Left renal pelvis (tissue), 4 donors: Measurements from ENCODE around the gene GRID1. TPM values are rescaled to one million over a fixed set of nuclear protein-coding genes. Genes with fewer than 3 reads are reported as not detected.
"Not testable (repeated sequence)": the region's sequence is repeated elsewhere in the genome, so short reads cannot be mapped to it uniquely, and the experiment has no call there.

Experiments used
- DNase-seq, 4 donors: peaks; one replicate each; pipeline ENCODE4 v3.0.0-alpha.2; 2013; ENCODE audit warnings: low read depth in 4 of 4, low spot score in 3 of 4
- polyA plus RNA-seq, 4 donors: library from polyadenylated mRNA; unstranded; fragments of 120-200 nt; gene quantifications; one replicate each; pipeline ENCODE4 v1.2.1, GENCODE V29; 2013; ENCODE audit not compliant: insufficient read length in 4 of 4

The GRID1 gene
- polyA plus RNA-seq, 4 donors = 1.6 to 5.4 (median 1.9) TPM

GRCh38 chr10:86256690-86257315 lies 109.8 kb downstream of the GRID1 start:
- no peak for DNase-seq

- no peak for DNase-seq
Observed at GRCh38 chr10:86255405-86256251, 111.0 kb downstream of the GRID1 start.

DNA sequence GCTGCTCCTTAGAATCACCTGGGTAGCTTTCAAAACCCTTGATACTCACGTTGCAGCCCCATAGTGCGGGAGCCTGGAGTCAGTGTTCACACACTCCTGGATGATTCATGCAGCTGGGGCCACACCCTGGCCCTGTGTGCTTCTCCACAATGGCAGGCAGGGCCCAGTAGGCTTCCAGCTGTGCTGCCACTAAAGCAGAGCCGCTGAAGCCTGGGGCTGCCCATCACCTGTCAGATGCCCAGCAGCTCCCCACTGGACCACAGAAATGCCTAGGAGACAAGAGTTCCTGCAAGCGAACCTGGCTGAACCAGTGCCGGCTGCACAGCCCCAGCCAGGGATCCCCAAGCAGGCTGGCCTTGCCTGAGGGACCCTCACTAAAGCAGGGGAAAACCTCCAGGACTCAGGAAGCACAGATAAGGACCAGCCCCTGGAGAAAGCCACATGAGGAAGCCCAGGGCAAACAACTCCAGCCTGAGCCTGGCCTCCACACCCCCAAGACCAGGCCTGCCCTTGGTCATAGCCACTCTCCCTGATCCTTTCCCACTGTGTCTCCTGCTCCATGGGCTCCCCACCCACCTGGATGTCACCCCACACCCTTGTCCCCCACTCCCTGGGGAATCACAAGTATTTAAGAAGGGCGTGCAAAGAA lies 111.9 kb downstream of the GRID1 start:
- DNase-seq = no peak

DNA sequence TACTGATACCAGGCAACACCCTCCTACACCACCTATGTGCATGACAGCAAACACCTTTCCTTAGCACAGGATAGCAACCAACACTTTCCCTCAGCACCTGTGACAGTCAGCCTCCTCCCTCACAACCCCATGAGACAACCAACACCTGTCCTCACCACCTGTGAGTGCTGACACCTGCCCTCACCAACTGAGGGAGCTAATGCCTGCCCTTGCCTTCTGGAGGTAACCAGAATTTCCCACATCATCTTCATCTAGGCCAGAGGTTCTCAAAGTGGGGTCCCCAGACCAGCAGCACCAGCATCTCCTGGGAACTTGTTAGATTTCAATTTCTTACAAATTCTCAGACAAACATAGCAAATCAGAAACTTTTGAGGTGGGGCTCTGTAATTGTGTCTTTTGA lies 112.5 kb downstream of the GRID1 start:
- DNase-seq = no peak

GRCh38 chr10:86253091-86254072 lies 113.2 kb downstream of the GRID1 start:
- no peak for DNase-seq

GRCh38 chr10:86252556-86252955 lies 114.0 kb downstream of the GRID1 start:
- no peak for DNase-seq

- DNase-seq = no peak
Observed at GRCh38 chr10:86252079-86252478, 114.5 kb downstream of the GRID1 start.

DNA sequence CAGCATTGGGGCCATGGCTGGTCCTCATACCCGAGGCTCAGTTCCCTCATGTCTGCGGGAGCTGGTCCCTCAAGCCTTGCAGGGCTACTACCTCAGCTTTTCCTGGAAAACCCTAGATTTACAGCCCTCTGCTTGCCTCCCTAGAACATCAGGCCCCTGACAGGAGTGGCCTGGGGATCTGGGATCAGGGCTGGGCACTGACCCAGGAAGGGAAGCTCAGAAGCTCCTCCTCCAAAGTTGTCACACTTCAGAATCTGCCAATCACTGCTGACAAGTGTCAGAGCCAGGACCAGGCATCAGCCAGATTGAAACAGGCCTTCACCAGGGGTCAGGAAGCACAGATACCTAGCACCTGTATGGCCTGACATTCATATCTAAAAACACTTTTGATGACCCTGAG lies 115.2 kb downstream of the GRID1 start:
- DNase-seq = no peak

GRCh38 chr10:86250399-86250798 lies 116.2 kb downstream of the GRID1 start:
- DNase-seq = no peak

GRCh38 chr10:86249794-86250193 lies 116.8 kb downstream of the GRID1 start:
- no peak for DNase-seq

- DNase-seq = no peak
Observed at GRCh38 chr10:86248062-86248461, 118.5 kb downstream of the GRID1 start.

DNA sequence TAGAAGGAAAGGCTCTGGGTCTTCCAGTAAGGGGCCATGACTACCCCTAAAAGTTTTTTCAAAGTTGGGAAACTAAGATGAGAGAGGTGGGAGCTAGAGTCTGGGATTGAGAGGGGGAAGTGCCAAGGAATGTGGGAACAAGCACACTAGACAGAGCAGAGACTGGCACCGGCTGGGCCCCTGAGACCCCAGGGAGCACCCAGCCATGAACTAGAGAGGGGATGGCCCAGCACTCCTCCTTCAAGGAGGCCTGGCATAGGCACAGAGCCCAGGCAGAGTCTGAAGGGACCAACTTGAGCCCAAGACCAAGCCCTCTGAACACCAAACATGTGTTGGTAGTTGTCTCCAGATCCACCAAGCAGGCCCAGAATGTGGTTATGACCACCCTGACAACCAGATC lies 119.0 kb downstream of the GRID1 start:
- no peak for DNase-seq

- DNase-seq = no peak
Observed at GRCh38 chr10:86247073-86247472, 119.5 kb downstream of the GRID1 start.

DNA sequence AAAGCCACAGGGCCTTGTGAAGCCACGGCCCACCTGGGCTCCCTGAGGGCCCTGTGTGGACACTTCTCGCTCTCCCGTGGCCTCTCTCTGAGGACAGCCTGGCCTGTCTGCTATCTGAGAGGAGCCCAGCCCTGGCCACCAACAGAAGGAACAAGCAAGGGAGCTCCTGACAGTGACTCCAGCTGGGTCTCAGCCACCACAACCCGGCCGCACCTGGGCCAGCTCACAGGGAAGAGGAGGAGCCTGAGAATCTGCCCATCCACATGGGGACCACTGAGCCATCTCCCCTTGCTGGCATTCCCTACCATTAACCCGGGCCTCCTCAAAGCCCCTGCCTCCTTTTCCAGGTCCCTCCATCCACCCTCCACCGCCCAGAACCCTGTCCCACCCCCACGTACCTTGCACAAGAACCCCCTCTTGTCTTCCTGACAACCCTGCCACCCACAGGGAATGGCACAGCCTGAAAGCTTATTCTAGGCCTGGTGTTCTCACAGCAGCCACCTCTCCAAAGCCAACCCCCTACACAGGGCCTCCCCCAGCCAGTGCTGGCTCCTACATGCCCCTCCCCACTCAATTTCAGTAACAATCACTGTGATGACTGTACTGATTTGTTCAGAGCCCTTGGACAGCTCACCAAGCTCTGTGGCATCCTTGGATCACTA lies 120.2 kb downstream of the GRID1 start:
- DNase-seq = no peak

DNA sequence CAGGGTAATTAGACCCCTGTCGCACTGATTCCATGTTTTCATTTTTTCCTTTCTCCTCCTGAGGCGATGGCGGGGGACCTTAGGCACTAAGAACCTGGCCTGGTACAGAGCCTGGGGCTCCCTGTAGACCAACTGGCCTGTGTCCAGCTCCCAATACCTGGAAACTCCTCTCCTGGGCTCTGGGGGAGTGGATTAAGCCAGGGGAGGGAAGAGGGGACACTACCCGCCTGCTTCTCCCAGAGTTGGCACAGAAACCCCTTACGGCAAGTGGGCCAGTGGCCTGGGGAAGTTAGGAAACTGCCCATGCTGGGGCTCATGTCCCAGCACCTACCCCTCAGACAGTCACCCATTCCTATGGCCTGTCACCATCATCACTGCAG lies 121.6 kb downstream of the GRID1 start:
- DNase-seq = no peak

GRCh38 chr10:86244297-86245014 lies 122.1 kb downstream of the GRID1 start:
- DNase-seq = no peak

DNA sequence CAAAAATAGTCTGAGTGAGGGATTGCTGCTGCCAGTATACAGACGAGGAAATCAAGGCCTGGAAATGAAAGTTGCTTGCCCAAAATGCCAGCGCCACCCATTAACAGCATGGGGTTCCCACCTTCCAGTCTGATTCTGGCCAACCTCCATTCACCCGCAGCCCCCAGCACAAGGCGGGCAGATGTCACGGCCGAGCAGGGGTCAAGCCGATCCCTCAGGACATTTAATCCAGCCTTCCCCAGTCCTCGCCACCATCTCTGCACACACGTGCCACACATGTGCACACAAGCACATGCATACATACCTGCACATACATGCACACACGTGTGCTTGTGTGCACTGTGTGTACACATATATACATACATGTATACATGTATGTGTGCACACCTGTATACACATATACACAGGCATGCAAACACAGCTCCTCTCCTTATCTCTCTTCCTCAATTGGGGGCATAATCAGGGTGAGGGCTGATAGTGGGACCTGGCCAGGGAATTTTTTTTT lies 122.9 kb downstream of the GRID1 start:
- DNase-seq = no peak

DNA sequence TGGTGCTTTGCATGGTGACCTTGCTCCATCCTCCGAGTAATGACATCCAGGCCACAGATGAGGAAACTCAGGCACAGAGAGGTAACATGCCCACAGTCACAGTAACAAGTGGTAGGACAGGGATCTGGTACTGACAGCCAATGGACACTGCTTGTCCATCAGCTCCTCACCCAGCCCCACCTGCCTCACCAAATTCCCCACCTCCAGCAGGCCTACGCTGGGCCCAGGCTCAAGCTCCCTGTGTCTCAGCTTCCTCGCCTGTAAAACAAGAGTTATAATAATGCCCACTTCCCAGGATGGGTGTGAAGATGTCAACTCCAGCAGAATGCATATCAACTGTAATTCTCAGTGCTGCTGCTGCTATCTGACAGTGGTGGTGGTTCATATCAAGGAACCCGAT lies 123.8 kb downstream of the GRID1 start:
- DNase-seq = no peak

DNA sequence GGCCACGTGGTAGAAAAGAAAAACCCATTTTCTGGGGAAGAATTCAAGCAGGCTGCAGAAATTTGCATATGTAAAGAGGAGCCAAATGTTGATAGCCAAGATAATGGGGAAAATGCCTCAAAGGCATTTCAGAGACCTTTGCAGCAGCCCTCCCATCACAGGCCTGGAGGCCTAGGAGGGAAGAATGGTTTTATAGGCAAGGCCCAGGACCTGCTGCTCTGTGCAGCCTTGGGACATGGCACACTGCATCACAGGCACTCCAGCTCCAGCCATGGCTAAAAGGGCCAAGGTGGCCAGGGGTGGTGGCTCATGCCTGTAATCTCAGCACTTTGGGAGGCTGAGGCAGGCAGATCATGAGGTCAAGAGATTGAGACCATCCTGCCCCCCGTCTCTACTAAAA lies 128.5 kb downstream of the GRID1 start:
- not testable (repeated sequence) for DNase-seq
